Hair follicle dermal papilla cell (primary cell): ENCODE data around the gene POU5F1. TPM values are rescaled to one million over a fixed set of nuclear protein-coding genes. Genes with fewer than 3 reads are reported as not detected.

Experiments used
- small RNA-seq: library from RNA; depleted of rRNA; stranded (forward); fragments of <200 nt; gene quantifications from one replicate; pipeline ENCODE3, GENCODE V24; 2012
- total RNA-seq: library from RNA; depleted of rRNA; stranded (reverse); fragments of >200 nt; gene quantifications from 2 replicates; pipeline ENCODE4 v1.2.3, GENCODE V29; 2012

The POU5F1 gene
- total RNA-seq: 0.61 TPM in 1 of 2 replicates, not detected in the other

DNA sequence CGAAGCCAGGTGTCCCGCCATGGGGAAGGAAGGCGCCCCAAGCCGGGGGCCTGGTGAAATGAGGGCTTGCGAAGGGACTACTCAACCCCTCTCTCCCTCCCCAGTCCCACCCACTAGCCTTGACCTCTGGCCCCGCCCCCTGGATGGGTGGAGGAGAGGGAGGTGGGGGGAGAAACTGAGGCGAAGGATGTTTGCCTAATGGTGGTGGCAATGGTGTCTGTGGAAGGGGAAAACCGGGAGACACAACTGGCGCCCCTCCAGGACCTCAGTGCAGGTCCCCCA is at the start of gene POU5F1:
Gene POU5F1, minus strand, starts transcription at position 83 of the 282 bp plus-strand sequence. Its CDS starts 62 bp downstream, at position 21.

GRCh38 chr6:31158140-31158862 is 12.2 kb downstream of the POU5F1 start, which contains the start of gene TCF19:
TSS of gene TCF19 (plus strand) at chr6:31158589. CDS start at chr6:31159470, 881 bp downstream.

GRCh38 chr6:31157513-31158139 is 12.9 kb downstream of the POU5F1 start, which contains the start of gene CCHCR1:
TSS of gene CCHCR1 (minus strand) at chr6:31157802. CDS start at chr6:31157600, 202 bp downstream.

GRCh38 chr6:31138982-31139381 is 31.5 kb downstream of the POU5F1 start, which contains the start of gene PSORS1C2:
TSS of gene PSORS1C2 (minus strand) at chr6:31139066. CDS start at chr6:31139026, 40 bp downstream.

DNA sequence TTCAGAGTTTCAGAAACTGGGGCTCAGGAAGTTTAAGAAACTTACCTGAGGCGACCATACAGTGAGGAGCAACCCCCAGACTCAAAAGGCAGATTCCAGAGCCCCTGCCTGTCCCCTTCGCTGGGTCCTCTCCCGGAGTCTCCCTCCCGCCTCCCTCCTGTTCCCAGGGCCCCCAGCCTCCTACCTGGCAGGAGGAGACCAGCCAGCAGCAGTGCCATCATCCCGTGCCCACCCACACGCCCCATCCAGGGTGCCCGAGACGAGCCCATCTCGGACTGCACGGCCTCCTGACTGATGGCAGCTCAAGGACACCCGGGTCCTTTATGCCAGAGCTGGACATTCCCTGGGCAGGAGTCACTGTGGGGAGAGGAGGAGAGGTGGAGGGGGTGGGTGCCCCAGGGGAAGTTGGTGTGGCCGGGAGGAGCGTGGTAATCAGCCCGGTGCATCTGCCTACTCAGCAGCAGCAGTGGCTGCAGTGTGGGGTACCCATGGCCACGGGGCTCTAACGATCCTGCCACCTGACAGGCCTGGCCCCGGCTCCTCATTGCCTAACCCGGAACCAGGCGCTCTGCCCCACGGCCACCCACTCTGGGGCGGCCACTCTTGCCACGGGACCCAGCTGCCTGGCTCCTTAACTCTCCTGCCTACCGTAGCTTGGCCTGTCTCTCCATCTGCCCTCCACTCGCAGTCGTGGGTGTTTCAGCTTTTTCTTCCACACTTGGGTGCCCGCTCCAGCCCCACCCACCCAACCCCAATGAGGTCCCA is 50.1 kb downstream of the POU5F1 start, which contains the start of gene CDSN:
Gene CDSN, minus strand, starts transcription at position 296 of the 765 bp plus-strand sequence. Its CDS starts 27 bp downstream, at position 269.

GRCh38 chr6:31114541-31114878 is 56.0 kb downstream of the POU5F1 start, which contains the start of gene PSORS1C1:
TSS of gene PSORS1C1 (plus strand) at chr6:31114800. CDS start at chr6:31129633, 14,833 bp downstream.

Small RNA genes within 50 kb of the gene (small RNA-seq; reads per million reads assigned to genes)
- gene POLR2LP1: not detected

Other genes with a start within 250 kb of the POU5F1 start
- gene SFTA2, start 238.5 kb downstream of the POU5F1 start, total RNA-seq: not detected in 2 replicates
- not detected in 2 replicates for gene MUCL3, start 229.7 kb downstream of the POU5F1 start, total RNA-seq
- gene MUC21, start 187.0 kb downstream of the POU5F1 start, total RNA-seq: not detected in 2 replicates
- not detected in 2 replicates for gene MUC22, start 160.2 kb downstream of the POU5F1 start, total RNA-seq
- gene C6orf15, start 58.1 kb downstream of the POU5F1 start, total RNA-seq: not detected in 2 replicates
- 1.6 and 2.7 TPM in 2 replicates for gene PSORS1C1, start 55.9 kb downstream of the POU5F1 start, total RNA-seq
- gene CDSN, start 50.2 kb downstream of the POU5F1 start, total RNA-seq: not detected in 2 replicates
- gene PSORS1C2, start 31.6 kb downstream of the POU5F1 start, total RNA-seq: not detected in 2 replicates
- 15.7 and 17.0 TPM in 2 replicates for gene CCHCR1, start 12.9 kb downstream of the POU5F1 start, total RNA-seq
- gene TCF19, start 12.1 kb downstream of the POU5F1 start, total RNA-seq: 4.5 and 5.0 TPM in 2 replicates
- 128 and 530 TPM in 2 replicates for gene HLA-C, start 101.4 kb upstream of the POU5F1 start, total RNA-seq
- gene HLA-B, start 186.5 kb upstream of the POU5F1 start, total RNA-seq: 380 and 623 TPM in 2 replicates
- gene MICA, start 232.9 kb upstream of the POU5F1 start, total RNA-seq: 25.7 and 27.1 TPM in 2 replicates